ENCODE measurements around the gene POU6F2. TPM values are rescaled to one million over a fixed set of nuclear protein-coding genes. Genes with fewer than 3 reads are reported as not detected.

Gene POU6F2
- total RNA-seq, 1 experiment from 2014 or later, result 2.9 TPM

DNA sequence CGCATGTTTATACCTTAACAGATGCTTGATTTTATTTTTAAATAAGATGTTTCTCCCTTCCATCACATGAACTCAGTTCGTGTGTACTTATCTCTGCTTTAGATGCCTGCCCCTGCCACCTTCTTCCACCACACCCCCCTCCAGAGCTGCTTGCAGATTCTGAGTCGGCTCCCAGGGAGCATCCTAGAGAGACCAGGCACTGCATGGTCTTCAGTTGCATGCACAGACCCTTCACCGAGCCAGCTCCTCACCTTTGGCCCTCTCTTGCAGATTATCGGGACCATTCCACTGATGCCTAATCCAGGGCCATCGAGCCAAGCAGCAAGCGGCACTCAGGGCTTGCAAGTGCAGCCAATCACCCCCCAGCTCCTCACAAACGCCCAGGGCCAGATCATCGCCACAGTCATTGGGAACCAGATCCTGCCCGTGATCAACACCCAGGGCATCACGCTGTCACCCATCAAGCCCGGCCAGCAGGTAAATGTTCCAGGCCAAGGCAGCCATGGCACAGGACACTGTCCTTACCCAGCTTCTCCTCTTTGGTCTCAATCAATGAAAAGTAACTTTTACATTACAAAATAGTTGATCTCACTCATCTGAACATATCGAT, 455.2 kb downstream of the POU6F2 start (continued):
- TF ChIP-seq, protein P1, sequence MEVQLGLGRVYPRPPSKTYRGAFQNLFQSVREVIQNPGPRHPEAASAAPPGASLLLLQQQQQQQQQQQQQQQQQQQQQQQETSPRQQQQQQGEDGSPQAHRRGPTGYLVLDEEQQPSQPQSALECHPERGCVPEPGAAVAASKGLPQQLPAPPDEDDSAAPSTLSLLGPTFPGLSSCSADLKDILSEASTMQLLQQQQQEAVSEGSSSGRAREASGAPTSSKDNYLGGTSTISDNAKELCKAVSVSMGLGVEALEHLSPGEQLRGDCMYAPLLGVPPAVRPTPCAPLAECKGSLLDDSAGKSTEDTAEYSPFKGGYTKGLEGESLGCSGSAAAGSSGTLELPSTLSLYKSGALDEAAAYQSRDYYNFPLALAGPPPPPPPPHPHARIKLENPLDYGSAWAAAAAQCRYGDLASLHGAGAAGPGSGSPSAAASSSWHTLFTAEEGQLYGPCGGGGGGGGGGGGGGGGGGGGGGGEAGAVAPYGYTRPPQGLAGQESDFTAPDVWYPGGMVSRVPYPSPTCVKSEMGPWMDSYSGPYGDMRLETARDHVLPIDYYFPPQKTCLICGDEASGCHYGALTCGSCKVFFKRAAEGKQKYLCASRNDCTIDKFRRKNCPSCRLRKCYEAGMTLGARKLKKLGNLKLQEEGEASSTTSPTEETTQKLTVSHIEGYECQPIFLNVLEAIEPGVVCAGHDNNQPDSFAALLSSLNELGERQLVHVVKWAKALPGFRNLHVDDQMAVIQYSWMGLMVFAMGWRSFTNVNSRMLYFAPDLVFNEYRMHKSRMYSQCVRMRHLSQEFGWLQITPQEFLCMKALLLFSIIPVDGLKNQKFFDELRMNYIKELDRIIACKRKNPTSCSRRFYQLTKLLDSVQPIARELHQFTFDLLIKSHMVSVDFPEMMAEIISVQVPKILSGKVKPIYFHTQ (CRISPR knock-in tag; IDR thresholded peaks at IDR 0.05), result no peak

DNA sequence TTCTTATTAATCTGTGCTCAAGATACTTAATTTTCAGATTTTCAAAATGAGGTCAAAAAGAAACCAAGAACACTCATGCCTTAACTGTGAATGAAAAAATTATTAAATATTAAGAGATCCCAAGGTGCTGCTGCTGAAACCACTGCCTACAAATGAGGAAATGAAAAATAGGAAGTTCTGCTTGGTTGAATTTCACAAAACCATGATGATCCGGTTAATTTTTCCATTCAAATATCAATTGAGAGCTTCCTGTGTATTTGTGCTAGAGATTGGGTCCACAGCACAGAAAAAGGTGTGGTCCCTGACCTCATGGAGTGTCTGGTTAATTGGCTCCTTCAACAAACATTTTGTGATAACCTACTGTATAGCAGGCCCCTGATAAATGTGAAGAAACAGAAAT, 455.8 kb downstream of the POU6F2 start:
- POLR2A ChIA-PET, result no interaction called here

DNA sequence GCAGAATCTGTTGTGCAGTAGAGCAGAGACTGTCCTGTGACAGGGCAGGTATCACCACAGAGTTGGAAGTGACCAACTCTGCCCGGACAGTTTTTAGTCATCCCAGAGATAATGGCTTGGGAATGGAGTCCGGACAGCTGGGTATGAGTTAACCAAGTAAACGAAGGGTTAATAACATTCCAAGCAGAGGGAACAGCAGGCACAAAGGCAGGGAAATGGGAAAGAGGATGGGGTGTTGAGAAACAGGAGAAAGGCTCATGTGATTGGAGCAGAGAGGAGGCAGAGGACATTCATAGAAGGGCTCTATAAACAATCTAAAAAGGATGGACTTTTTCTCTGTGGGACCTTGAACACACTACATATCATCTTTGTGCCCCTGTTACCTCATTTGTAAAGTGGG, 456.3 kb downstream of the POU6F2 start:
- no peak overlapping the region for H3K27ac Mint-ChIP-seq
- 0 out of 2 replicates have a peak, but pooled peaks have one; percentile 53 for TF ChIP-seq TEAD4 (CRISPR knock-in tag; IDR thresholded peaks at IDR 0.05)
- no peak for TF ChIP-seq ZNF423 (CRISPR knock-in tag; IDR thresholded peaks at IDR 0.05)
- H3K4me3 Mint-ChIP-seq, result no peak overlapping the region
- CTCF ChIA-PET, result interaction anchor here (0.8 to 2.0 kb wide), 2 partner anchors 16 to 19 kb away, joined by 5 to 7 read pairs; no protein-coding TSS in a partner anchor
- peaks cover 20% of the 10 kb centered on the region for H3K4me1 Mint-ChIP-seq
- peak; percentile 85 for ATAC-seq
- 0 out of 2 replicates have a peak, but pooled peaks cover 4% of the 10 kb centered on the region for H3K9me3 Mint-ChIP-seq
- H3K27me3 Mint-ChIP-seq (ENCODE audit: low read depth), result no peaks in the 10 kb centered on the region; the same call in none of the 2 replicates
- no peak for DNase-seq (ENCODE audit: low spot score)
- H3K36me3 Mint-ChIP-seq, result no peaks in the 10 kb centered on the region
- POLR2A ChIA-PET, result no interaction called here

More for the DNA sequence above, 455.8 kb downstream of the POU6F2 start:
- 0 out of 2 replicates have a peak, but pooled peaks cover 4% of the 10 kb centered on the region for H3K9me3 Mint-ChIP-seq
- H3K4me1 Mint-ChIP-seq, result peaks cover 22% of the 10 kb centered on the region
- TF ChIP-seq, protein P2, sequence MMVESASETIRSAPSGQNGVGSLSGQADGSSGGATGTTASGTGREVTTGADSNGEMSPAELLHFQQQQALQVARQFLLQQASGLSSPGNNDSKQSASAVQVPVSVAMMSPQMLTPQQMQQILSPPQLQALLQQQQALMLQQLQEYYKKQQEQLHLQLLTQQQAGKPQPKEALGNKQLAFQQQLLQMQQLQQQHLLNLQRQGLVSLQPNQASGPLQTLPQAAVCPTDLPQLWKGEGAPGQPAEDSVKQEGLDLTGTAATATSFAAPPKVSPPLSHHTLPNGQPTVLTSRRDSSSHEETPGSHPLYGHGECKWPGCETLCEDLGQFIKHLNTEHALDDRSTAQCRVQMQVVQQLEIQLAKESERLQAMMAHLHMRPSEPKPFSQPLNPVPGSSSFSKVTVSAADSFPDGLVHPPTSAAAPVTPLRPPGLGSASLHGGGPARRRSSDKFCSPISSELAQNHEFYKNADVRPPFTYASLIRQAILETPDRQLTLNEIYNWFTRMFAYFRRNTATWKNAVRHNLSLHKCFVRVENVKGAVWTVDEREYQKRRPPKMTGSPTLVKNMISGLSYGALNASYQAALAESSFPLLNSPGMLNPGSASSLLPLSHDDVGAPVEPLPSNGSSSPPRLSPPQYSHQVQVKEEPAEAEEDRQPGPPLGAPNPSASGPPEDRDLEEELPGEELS (CRISPR knock-in tag; IDR thresholded peaks at IDR 0.05), result no peak
- TF ChIP-seq TCF7 (CRISPR knock-in tag; IDR thresholded peaks at IDR 0.05; ENCODE audit: low read depth) (no peak), SP1 (CRISPR knock-in tag; conservative IDR thresholded peaks at IDR 0.05) (no peak), ZNF219 (CRISPR knock-in tag; IDR thresholded peaks at IDR 0.05; ENCODE audit: borderline replicate concordance) (no peak), ATF1 (CRISPR knock-in tag; IDR thresholded peaks at IDR 0.05) (no peak), ZNF317 (CRISPR knock-in tag; IDR thresholded peaks at IDR 0.05; ENCODE audit: borderline replicate concordance, low read depth) (no peak), JUN (CRISPR knock-in tag; IDR thresholded peaks at IDR 0.05) (no peak), ZNF232 (CRISPR knock-in tag; IDR thresholded peaks at IDR 0.05) (no peak), ELF4 (CRISPR knock-in tag; IDR thresholded peaks at IDR 0.05; ENCODE audit: low read depth) (no peak), RORB (CRISPR knock-in tag; IDR thresholded peaks at IDR 0.05) (no peak), FOXK1 (CRISPR knock-in tag; IDR thresholded peaks at IDR 0.05) (no peak), NR2C2 (CRISPR knock-in tag; IDR thresholded peaks at IDR 0.05) (no peak), NFATC4 (CRISPR knock-in tag; IDR thresholded peaks at IDR 0.05) (no peak)
- TF ChIP-seq, protein P3, sequence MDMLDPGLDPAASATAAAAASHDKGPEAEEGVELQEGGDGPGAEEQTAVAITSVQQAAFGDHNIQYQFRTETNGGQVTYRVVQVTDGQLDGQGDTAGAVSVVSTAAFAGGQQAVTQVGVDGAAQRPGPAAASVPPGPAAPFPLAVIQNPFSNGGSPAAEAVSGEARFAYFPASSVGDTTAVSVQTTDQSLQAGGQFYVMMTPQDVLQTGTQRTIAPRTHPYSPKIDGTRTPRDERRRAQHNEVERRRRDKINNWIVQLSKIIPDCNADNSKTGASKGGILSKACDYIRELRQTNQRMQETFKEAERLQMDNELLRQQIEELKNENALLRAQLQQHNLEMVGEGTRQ (CRISPR knock-in tag; IDR thresholded peaks at IDR 0.05), result no peak
- TF ChIP-seq, protein P4, sequence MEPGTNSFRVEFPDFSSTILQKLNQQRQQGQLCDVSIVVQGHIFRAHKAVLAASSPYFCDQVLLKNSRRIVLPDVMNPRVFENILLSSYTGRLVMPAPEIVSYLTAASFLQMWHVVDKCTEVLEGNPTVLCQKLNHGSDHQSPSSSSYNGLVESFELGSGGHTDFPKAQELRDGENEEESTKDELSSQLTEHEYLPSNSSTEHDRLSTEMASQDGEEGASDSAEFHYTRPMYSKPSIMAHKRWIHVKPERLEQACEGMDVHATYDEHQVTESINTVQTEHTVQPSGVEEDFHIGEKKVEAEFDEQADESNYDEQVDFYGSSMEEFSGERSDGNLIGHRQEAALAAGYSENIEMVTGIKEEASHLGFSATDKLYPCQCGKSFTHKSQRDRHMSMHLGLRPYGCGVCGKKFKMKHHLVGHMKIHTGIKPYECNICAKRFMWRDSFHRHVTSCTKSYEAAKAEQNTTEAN (CRISPR knock-in tag; IDR thresholded peaks at IDR 0.05), result no peak
- TF ChIP-seq, protein P5, sequence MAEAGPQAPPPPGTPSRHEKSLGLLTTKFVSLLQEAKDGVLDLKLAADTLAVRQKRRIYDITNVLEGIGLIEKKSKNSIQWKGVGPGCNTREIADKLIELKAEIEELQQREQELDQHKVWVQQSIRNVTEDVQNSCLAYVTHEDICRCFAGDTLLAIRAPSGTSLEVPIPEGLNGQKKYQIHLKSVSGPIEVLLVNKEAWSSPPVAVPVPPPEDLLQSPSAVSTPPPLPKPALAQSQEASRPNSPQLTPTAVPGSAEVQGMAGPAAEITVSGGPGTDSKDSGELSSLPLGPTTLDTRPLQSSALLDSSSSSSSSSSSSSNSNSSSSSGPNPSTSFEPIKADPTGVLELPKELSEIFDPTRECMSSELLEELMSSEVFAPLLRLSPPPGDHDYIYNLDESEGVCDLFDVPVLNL (CRISPR knock-in tag; IDR thresholded peaks at IDR 0.05; ENCODE audit: borderline replicate concordance, low read depth), result no peak
- TF ChIP-seq, protein P6, sequence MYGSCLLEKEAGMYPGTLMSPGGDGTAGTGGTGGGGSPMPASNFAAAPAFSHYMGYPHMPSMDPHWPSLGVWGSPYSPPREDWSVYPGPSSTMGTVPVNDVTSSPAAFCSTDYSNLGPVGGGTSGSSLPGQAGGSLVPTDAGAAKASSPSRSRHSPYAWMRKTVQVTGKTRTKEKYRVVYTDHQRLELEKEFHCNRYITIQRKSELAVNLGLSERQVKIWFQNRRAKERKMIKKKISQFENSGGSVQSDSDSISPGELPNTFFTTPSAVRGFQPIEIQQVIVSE (CRISPR knock-in tag; IDR thresholded peaks at IDR 0.05; ENCODE audit: borderline replicate concordance), result no peak
- CTCF ChIA-PET, result interaction anchor here (0.8 to 2.0 kb wide), 2 partner anchors 16 to 20 kb away, joined by 5 to 7 read pairs; no protein-coding TSS in a partner anchor
- DNase-seq (ENCODE audit: low spot score) (no peak), ATAC-seq (no peak)
- no peak overlapping the region for H3K27ac Mint-ChIP-seq
- no peaks in the 10 kb centered on the region for H3K36me3 Mint-ChIP-seq
- H3K27me3 Mint-ChIP-seq (ENCODE audit: low read depth), result no peaks in the 10 kb centered on the region; the same call in none of the 2 replicates
- no peak overlapping the region for H3K4me3 Mint-ChIP-seq
